ENCODE results near the gene MAP3K20.
A peak's percentile ranks its signal among the peaks of the same experiment; 100 is the strongest.
"Not testable (repeated sequence)": the region's sequence is repeated elsewhere in the genome, so short reads cannot be mapped to it uniquely, and the experiment has no call there.

MAP3K20 gene

GRCh38 chr2:173075781-173076580, at the start of gene MAP3K20:
Gene MAP3K20 (plus strand): TSS chr2:173075846. CDS start chr2:173091032, 15,186 bp downstream.
- DNase-seq (ENCODE audit: low read depth), result peak; percentile 17

DNA sequence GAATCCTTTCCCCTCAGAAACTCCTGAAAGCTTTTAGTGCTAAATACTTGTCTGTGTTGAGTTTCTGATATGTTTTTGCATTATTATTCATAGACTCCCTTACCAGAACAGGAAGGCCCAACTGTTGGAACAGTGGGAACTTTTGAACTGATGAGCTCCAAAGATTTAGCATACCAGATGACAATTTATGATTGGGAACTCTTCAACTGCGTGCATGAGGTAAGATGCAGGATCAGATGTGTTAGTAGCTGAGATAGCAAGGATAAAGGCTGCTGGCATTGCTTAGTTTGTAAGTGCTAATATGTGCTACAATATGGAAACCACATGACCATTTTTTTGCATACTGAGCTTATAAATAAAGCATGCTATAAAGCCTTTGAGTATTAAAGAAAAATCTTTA, 49.2 kb upstream of the MAP3K20 start:
- no peak for DNase-seq (ENCODE audit: low read depth)

DNA sequence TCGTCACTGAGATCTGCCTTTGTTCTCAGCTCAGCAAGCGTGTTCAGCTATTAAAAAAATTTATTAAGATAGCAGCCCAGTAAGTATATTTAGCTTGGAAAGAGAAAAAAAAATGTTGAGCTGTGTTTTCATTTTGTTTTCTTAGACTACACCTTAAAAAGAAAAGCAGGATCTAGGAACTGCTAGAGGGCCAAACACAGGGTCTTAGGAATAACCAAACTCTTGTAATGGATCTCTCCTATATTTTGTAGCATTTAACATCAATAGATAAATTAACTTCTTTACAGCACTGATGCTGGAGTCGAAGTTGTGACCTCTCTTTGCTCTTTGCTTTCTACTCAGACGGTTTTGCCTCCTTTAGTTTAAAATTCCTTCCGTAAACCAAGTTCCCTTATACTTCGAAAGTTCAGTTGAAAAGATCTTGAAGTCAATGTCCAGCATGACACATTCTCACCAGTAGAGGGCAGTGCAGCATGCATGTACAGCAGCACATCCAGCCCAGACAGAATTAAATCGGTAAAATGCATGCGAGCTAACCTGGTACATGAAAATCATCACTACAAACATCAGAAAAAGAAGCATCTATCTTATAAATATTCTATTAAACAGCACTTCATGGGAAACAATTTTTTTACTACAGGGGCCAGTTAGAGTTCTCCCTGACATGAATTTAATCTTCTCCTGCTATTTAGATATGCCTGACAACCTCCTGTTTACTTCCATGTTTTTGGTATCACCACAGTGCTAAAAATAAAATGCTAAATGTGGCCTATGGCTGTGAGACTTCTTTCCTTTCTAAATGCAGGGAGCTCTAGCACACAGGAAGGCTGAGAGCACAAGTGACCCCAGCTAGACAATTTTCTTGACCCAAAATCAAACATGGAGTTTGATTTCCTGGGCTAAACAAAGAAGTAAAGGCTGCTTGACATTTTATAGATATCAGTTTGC, 48.2 kb upstream of the MAP3K20 start:
- DNase-seq (ENCODE audit: low read depth), result peak; percentile 27

GRCh38 chr2:173028141-173028540, 47.5 kb upstream of the MAP3K20 start:
- DNase-seq (ENCODE audit: low read depth), result no peak

- no peak for DNase-seq (ENCODE audit: low read depth)
These were observed 47.0 kb upstream of the MAP3K20 start for GRCh38 chr2:173028671-173029070.

DNA sequence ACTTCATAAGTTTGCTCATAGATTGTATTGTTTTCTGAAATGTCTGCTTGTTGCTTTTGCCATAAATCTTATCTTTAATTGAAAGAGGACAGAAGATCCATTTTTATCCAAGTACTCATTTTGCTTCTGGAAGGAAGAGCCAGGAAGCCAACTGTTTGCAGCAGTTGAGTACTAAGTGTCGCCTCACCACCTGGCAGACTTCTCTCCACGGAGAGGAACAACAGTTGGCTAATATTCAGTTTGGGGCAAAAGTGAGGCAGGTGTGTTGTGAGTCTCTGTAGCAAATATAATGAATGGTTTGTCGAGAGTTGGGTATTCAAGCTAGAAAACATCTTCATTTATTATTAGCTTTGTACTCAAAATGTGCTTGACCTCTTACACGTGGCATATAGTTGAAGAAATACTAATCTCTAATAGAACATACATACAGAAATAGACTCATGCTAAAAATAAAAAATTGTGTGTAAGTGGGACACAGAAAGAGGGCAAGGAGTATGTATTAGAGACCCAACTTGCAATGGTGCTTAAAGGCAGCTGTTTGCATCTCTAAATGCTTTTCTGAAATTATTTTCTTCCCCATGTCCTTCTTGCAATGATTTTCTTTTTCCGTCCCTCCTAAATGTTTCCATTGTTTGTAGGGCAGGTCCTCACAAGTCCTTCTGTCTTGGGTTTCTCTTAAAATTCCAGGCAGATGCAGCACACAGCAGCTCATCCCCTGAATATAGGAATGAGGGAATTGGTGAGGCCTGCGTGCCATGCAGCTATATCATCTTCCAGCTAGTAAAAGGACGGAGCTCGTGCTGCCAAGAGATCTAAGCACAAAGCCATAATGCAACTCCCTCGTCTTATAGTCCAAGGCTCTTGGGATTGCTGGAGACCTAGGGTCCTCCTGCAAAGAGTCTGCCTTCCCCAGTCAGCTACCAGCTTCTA, 44.8 kb upstream of the MAP3K20 start:
- no peak for DNase-seq (ENCODE audit: low read depth)

DNA sequence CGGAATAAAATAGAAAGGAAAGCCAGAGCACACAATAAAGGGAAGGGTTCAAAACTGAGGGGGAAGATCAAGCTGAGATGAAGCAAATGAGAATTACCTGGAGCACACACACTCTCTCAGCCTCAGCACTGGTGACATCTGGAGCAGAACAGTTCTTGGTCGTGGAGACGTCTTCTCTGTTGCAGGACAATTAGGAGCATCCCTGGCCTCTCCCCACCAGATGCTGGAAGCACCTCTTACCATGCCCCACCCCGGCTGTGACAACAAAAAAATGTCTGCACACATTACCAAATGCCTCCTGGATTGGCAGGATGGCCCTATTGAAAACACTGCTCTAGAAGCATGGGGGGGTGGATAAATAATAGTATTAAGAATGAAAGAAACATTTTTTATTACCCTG, 43.6 kb upstream of the MAP3K20 start:
- DNase-seq (ENCODE audit: low read depth), result no peak

GRCh38 chr2:173033084-173033483, 42.6 kb upstream of the MAP3K20 start:
- DNase-seq (ENCODE audit: low read depth), result no peak

DNA sequence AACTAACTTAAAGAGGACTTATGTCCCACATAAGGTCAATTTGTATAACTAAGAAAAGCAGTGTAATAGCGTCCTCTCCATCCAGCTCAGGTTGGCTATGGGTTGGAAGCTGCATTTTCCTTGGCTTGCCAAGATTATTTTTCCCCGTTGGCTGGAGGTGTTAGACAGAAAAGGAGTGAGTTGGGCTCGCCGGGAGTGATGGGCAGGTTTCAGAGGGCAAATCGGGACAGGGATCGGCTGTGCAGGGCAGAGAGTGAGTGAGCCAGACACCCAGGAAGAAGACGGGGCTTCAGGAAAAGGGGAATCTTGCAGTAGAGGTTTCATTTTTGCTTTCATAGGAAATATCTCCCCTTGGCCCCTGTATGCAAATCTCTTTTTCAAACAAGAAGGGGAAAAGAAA, 41.5 kb upstream of the MAP3K20 start:
- DNase-seq (ENCODE audit: low read depth), result no peak

- DNase-seq (ENCODE audit: low read depth), result no peak
These were observed 38.2 kb upstream of the MAP3K20 start for GRCh38 chr2:173037245-173038120.

DNA sequence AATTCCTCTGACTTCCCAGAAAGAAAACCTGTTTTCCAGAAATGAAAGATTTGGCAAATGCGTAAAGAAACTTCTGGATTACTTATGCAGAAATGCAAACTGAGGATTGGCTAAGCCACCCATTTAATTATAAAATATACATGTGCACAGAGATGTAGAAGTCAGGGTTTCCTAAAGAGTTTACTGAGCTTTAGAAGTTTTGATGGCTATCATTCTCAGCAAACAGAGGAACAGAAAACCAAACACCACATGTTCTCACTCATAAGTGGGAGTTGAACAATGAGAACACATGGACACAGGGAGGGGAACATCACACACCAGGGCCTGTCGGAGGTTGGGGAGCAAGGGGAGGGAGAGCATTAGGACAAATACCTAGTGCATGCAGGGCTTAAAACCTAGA, 37.4 kb upstream of the MAP3K20 start:
- DNase-seq (ENCODE audit: low read depth), result not testable (repeated sequence)

DNA sequence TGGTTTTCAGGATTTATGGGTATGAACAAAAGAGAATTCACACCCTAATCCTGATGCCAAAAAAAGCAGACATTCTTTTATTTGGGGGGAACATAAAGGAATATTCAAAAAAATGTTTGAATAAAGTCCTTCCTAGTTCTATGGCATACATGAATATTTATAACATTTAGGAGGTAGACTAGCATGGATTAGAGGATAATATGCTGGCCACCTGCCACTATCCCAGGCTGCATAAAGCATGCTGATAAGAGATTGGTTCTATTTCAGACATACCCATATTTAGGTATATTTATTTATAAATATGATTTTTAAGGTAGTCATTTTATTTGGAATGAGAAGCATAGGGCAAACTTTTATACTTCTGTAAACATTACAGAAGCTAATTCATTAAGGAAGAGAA, 34.9 kb upstream of the MAP3K20 start:
- no peak for DNase-seq (ENCODE audit: low read depth)

GRCh38 chr2:173043476-173043875, 32.2 kb upstream of the MAP3K20 start:
- no peak for DNase-seq (ENCODE audit: low read depth)

DNA sequence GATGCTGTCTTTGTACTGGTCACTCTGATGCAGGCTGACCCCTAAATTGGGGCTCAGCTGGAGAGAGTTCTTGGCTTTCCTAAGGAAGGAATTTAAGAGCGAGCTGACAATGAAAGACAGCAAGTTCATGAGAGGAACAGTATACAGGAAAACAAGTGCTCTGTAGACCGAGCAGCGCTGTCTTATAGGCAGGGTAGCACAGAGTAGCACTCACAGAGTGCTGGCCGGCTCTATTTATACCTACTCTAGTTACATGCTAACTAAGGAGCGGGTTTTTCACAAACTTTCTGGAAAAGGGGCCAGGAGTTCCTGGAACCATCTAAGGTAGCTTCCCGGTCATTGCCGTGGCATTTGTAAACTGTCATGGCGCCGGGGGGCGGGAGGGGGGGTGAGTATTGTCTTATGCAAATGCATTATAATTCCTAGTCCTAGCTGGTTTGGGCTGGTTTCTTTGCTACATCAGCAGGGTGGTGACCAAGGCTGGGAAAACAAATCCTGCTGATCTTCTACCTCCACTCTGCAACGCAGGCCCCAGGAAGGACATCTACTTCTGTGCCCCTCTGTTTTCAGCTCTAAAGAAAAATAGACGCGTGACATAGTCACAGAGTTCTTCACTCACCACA, 31.6 kb upstream of the MAP3K20 start:
- no peak for DNase-seq (ENCODE audit: low read depth)

DNA sequence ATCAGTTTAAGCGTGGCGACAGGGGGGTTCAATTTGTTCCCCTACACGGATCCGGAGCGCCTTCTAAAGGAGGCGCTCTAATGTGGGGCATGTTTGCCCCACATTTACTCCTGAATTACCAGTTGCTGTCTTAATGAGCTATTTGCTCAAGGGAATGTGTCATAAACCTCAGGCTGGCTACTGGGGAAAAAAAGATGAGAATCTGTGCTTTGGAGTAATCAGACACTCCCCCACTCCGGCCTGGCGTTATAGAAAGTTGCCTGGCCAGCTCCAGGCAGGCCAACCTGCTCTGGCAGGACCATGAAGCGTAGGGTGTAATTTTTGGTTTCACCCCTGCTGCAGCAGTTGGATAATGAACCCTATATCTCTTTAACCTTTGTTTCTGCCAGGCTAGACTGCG, 31.0 kb upstream of the MAP3K20 start:
- no peak for DNase-seq (ENCODE audit: low read depth)

GRCh38 chr2:173045181-173045580, 30.5 kb upstream of the MAP3K20 start:
- DNase-seq (ENCODE audit: low read depth), result no peak

- DNase-seq (ENCODE audit: low read depth), result no peak
These were observed 27.1 kb upstream of the MAP3K20 start for GRCh38 chr2:173048522-173048896.

DNA sequence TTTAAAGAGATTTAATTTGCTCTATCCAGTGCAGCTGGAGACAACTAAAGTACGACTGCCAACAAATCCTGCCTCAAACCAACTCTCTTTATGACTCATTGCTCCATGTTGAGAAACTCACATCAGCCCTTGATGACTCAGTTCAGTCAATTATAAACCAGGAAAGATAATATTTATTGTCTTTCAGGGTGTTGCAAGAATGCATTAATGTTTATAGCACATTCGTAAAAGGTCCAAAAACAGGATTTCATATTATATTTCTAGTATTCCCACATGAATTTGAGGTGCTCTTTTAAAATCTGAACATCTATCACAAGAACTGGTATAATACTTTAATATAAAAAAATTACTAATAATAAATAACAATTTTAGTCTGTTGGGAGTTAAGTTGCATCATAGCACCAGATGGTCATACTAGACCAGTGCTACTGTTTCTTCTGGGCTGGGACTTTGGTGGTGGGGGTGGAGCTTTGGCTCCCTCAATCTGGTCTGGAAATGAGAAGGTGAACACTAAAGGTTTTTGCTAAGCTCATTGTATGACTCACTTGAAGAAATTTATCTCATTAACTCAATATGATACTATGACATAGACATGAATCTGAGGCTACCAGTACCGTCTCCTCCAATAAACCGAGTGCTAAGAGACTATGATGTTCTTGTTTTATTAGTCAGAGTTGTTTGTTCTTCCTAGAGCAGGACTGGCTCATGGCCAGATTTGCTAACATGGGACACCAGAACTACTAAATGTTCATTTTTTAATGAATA, 26.6 kb upstream of the MAP3K20 start:
- DNase-seq (ENCODE audit: low read depth), result no peak

DNA sequence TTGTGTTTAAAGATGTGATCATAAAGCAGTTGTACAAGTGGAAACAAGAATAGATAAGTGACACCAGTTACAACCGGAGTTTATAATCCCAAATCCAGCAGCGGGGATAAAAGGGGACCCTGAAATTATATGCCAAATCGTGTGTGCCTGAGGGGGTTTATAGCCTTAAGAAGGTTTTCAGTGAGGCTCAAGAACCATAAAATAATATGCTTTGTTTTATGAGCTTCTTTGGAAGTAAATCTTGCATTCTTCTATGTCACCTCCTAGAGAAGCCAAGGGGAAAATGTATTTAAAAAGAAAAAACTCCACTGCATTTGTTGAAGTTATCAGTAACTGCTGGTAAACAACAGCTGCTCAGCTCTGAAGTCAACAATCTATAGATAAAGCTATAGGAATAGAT, 25.8 kb upstream of the MAP3K20 start:
- no peak for DNase-seq (ENCODE audit: low read depth)

- DNase-seq (ENCODE audit: low read depth), result no peak
These were observed 25.0 kb upstream of the MAP3K20 start for GRCh38 chr2:173050684-173051083.
